Karpas-422 (cell line): Measurements from ENCODE around the gene PRKN. TPM values are rescaled to one million over a fixed set of nuclear protein-coding genes. Genes with fewer than 3 reads are reported as not detected.

Source experiments
- DNase-seq: peaks from one replicate; pipeline ENCODE4 v3.0.0-alpha.2; 2015
- H2AFZ ChIP-seq: fragments of 200-600 bp; sonication (generic); 2 replicates; pipeline ENCODE4 v1.6.1; 2014; ENCODE audit warnings: antibody characterized with exemption, low read length, mixed read lengths
- H3K27ac ChIP-seq: fragments of 200-600 bp; sonication (generic); 2 replicates; pipeline ENCODE4 v1.5.1; 2014; ENCODE audit warnings: mild to moderate bottlenecking, low read length, moderate library complexity
- H3K27me3 ChIP-seq: fragments of 200-600 bp; sonication (generic); 2 replicates; pipeline ENCODE4 v1.6.1; 2014; ENCODE audit warnings: low read length, mixed read lengths
- H3K36me3 ChIP-seq: fragments of 200-600 bp; sonication (generic); 2 replicates; pipeline ENCODE4 v1.6.1; 2014; ENCODE audit warnings: low read length, mixed read lengths; ENCODE audit not compliant: insufficient read depth
- H3K4me1 ChIP-seq: fragments of 200-600 bp; sonication (generic); 2 replicates; pipeline ENCODE4 v1.6.1; 2014; ENCODE audit warnings: mild to moderate bottlenecking, low read length, mixed read lengths
- H3K4me2 ChIP-seq: fragments of 200-600 bp; sonication (generic); 2 replicates; pipeline ENCODE4 v1.6.1; 2014; ENCODE audit warnings: low read length, low read depth, mild to moderate bottlenecking; ENCODE audit not compliant: poor library complexity, severe bottlenecking
- H3K4me3 ChIP-seq: fragments of 200-600 bp; sonication (generic); 2 replicates; pipeline ENCODE4 v1.5.1; 2014; ENCODE audit warnings: mild to moderate bottlenecking, antibody characterized with exemption, low read length, mixed read lengths
- H3K79me2 ChIP-seq: fragments of 200-600 bp; sonication (generic); 2 replicates; pipeline ENCODE4 v1.6.1; 2014; ENCODE audit warnings: mild to moderate bottlenecking, low read length, mixed read lengths
- H3K9ac ChIP-seq: fragments of 200-600 bp; sonication (generic); 2 replicates; pipeline ENCODE4 v1.6.0; 2014; ENCODE audit warnings: low read length
- H3K9me2 ChIP-seq: fragments of 200-600 bp; sonication (generic), shearing (Covaris generic); replicated peaks from 2 replicates; pipeline ENCODE4 v1.6.0; 2014; ENCODE audit warnings: mild to moderate bottlenecking, low read length, moderate library complexity; ENCODE audit not compliant: insufficient read depth
- H3K9me3 ChIP-seq: fragments of 300-700, 200-600 bp; sonication (generic); 2 replicates; pipeline ENCODE4 v1.6.1; 2014; ENCODE audit warnings: low read length, mixed read lengths
- H4K20me1 ChIP-seq: fragments of 200-600 bp; sonication (generic); 2 replicates; pipeline ENCODE4 v1.6.1; 2014; ENCODE audit warnings: mild to moderate bottlenecking, antibody characterized with exemption, low read length, low read depth; ENCODE audit not compliant: insufficient read depth
- total RNA-seq: library from RNA; depleted of rRNA; stranded (reverse); fragments of >200 nt; shearing (Covaris generic); gene quantifications from 2 replicates; pipeline ENCODE4 v1.2.3, GENCODE V29; 2014; ENCODE audit warnings: low replicate concordance

Gene PRKN
- total RNA-seq, 1 experiment from 2014 or later = not detected

- Histone ChIP-seq H3K9me2 (no peaks in the 10 kb centered on the region), H4K20me1 (no peaks in the 10 kb centered on the region), H3K36me3 (no peaks in the 10 kb centered on the region), H3K9ac (no peak overlapping the region), H3K4me1 (no peaks in the 10 kb centered on the region), H3K79me2 (no peaks in the 10 kb centered on the region), H3K9me3 (no peaks in the 10 kb centered on the region), H3K27me3 (no peaks in the 10 kb centered on the region), H3K27ac (no peak overlapping the region), H3K4me3 (no peak overlapping the region), H3K4me2 (no peak overlapping the region), H2AFZ (no peak overlapping the region)
- DNase-seq = no peak
Measured at GRCh38 chr6:161747506-161747905, 980.1 kb downstream of the PRKN start.

GRCh38 chr6:161745594-161746141 lies 981.9 kb downstream of the PRKN start:
- no peaks in the 10 kb centered on the region for H3K36me3 ChIP-seq
- no peak overlapping the region for H2AFZ ChIP-seq
- no peaks in the 10 kb centered on the region for H3K9me3 ChIP-seq
- no peak overlapping the region for H3K4me3 ChIP-seq
- no peak for DNase-seq
- H3K79me2 ChIP-seq = no peaks in the 10 kb centered on the region
- no peaks in the 10 kb centered on the region for H3K9me2 ChIP-seq
- no peaks in the 10 kb centered on the region for H3K4me1 ChIP-seq
- H3K4me2 ChIP-seq = no peak overlapping the region
- no peak overlapping the region for H3K27ac ChIP-seq
- no peaks in the 10 kb centered on the region for H3K27me3 ChIP-seq
- no peaks in the 10 kb centered on the region for H4K20me1 ChIP-seq
- no peak overlapping the region for H3K9ac ChIP-seq

GRCh38 chr6:161745128-161745527 lies 982.4 kb downstream of the PRKN start:
- Histone ChIP-seq H3K9ac (no peak overlapping the region), H3K4me3 (no peak overlapping the region), H3K27ac (no peak overlapping the region), H3K9me2 (no peaks in the 10 kb centered on the region), H3K9me3 (no peaks in the 10 kb centered on the region), H4K20me1 (no peaks in the 10 kb centered on the region), H2AFZ (no peak overlapping the region), H3K79me2 (no peaks in the 10 kb centered on the region), H3K4me1 (no peaks in the 10 kb centered on the region), H3K27me3 (no peaks in the 10 kb centered on the region), H3K36me3 (no peaks in the 10 kb centered on the region), H3K4me2 (no peak overlapping the region)
- no peak for DNase-seq

GRCh38 chr6:161744211-161745067 lies 983.1 kb downstream of the PRKN start:
- Histone ChIP-seq H3K36me3 (no peaks in the 10 kb centered on the region), H3K9me2 (no peaks in the 10 kb centered on the region), H3K9me3 (no peaks in the 10 kb centered on the region), H2AFZ (no peak overlapping the region), H4K20me1 (no peaks in the 10 kb centered on the region), H3K27me3 (no peaks in the 10 kb centered on the region), H3K27ac (no peak overlapping the region), H3K9ac (no peak overlapping the region), H3K79me2 (no peaks in the 10 kb centered on the region), H3K4me1 (no peaks in the 10 kb centered on the region), H3K4me3 (no peak overlapping the region), H3K4me2 (no peak overlapping the region)
- DNase-seq = no peak

GRCh38 chr6:161743509-161744178 lies 983.9 kb downstream of the PRKN start:
- H3K27me3 ChIP-seq = no peaks in the 10 kb centered on the region
- no peaks in the 10 kb centered on the region for H3K4me1 ChIP-seq
- no peak overlapping the region for H3K9ac ChIP-seq
- DNase-seq = no peak
- no peak overlapping the region for H3K27ac ChIP-seq
- no peak overlapping the region for H3K4me3 ChIP-seq
- no peak overlapping the region for H2AFZ ChIP-seq
- H4K20me1 ChIP-seq = no peaks in the 10 kb centered on the region
- H3K9me3 ChIP-seq = no peaks in the 10 kb centered on the region
- H3K79me2 ChIP-seq = no peaks in the 10 kb centered on the region
- no peaks in the 10 kb centered on the region for H3K36me3 ChIP-seq
- no peaks in the 10 kb centered on the region for H3K9me2 ChIP-seq
- H3K4me2 ChIP-seq = no peak overlapping the region

GRCh38 chr6:161740486-161740885 lies 987.1 kb downstream of the PRKN start:
- H3K4me2 ChIP-seq = no peak overlapping the region
- no peaks in the 10 kb centered on the region for H3K79me2 ChIP-seq
- no peaks in the 10 kb centered on the region for H3K36me3 ChIP-seq
- H3K4me1 ChIP-seq = no peaks in the 10 kb centered on the region
- no peak overlapping the region for H3K27ac ChIP-seq
- no peaks in the 10 kb centered on the region for H3K9me3 ChIP-seq
- H3K27me3 ChIP-seq = no peaks in the 10 kb centered on the region
- no peaks in the 10 kb centered on the region for H3K9me2 ChIP-seq
- DNase-seq = no peak
- H3K9ac ChIP-seq = no peak overlapping the region
- no peak overlapping the region for H2AFZ ChIP-seq
- no peak overlapping the region for H3K4me3 ChIP-seq
- no peaks in the 10 kb centered on the region for H4K20me1 ChIP-seq

GRCh38 chr6:161736781-161737292 lies 990.7 kb downstream of the PRKN start:
- Histone ChIP-seq H3K9me2 (no peaks in the 10 kb centered on the region), H3K36me3 (no peaks in the 10 kb centered on the region), H3K9ac (no peak overlapping the region)

GRCh38 chr6:161736326-161736725 lies 991.2 kb downstream of the PRKN start:
- H3K27me3 ChIP-seq = no peaks in the 10 kb centered on the region
- no peaks in the 10 kb centered on the region for H3K9me2 ChIP-seq
- H3K4me3 ChIP-seq = no peak overlapping the region
- no peaks in the 10 kb centered on the region for H3K36me3 ChIP-seq
- H3K4me2 ChIP-seq = no peak overlapping the region
- H3K4me1 ChIP-seq = no peaks in the 10 kb centered on the region
- H3K27ac ChIP-seq = no peak overlapping the region
- H3K9ac ChIP-seq = no peak overlapping the region
- no peaks in the 10 kb centered on the region for H4K20me1 ChIP-seq
- no peak for DNase-seq
- H3K9me3 ChIP-seq = no peaks in the 10 kb centered on the region
- no peaks in the 10 kb centered on the region for H3K79me2 ChIP-seq
- no peak overlapping the region for H2AFZ ChIP-seq

More at GRCh38 chr6:161736781-161737292, 990.7 kb downstream of the PRKN start:
- Histone ChIP-seq H2AFZ (no peak overlapping the region), H3K4me2 (no peak overlapping the region), H3K4me3 (no peak overlapping the region), H3K27ac (no peak overlapping the region), H3K79me2 (no peaks in the 10 kb centered on the region), H4K20me1 (no peaks in the 10 kb centered on the region), H3K9me3 (no peaks in the 10 kb centered on the region), H3K27me3 (no peaks in the 10 kb centered on the region), H3K4me1 (no peaks in the 10 kb centered on the region)
- DNase-seq = no peak
